Osteocyte (in vitro differentiated cells): ENCODE results near the gene GPS1. TPM values are rescaled to one million over a fixed set of nuclear protein-coding genes. Genes with fewer than 3 reads are reported as not detected.

Source experiments
- DNase-seq: peaks from one replicate; pipeline ENCODE4 v3.0.0; 2021; ENCODE audit warnings: mixed read lengths; ENCODE audit not compliant: unreplicated experiment; ENCODE audit errors: extremely low spot score
- H3K27ac Mint-ChIP-seq: one replicate; pipeline ENCODE4 v1.8.0; 2021; ENCODE audit warnings: mild to moderate bottlenecking, mixed read lengths; ENCODE audit not compliant: unreplicated experiment
- H3K27me3 Mint-ChIP-seq: one replicate; pipeline ENCODE4 v1.8.0; 2021; ENCODE audit warnings: mixed read lengths; ENCODE audit not compliant: unreplicated experiment
- H3K36me3 Mint-ChIP-seq: one replicate; pipeline ENCODE4 v1.8.0; 2021; ENCODE audit warnings: mixed read lengths; ENCODE audit not compliant: unreplicated experiment
- H3K4me1 Mint-ChIP-seq: one replicate; pipeline ENCODE4 v1.8.0; 2021; ENCODE audit warnings: mixed read lengths; ENCODE audit not compliant: unreplicated experiment
- H3K4me3 Mint-ChIP-seq: one replicate; pipeline ENCODE4 v1.8.0; 2021; ENCODE audit warnings: mild to moderate bottlenecking, moderate library complexity, mixed read lengths; ENCODE audit not compliant: unreplicated experiment
- H3K9me3 Mint-ChIP-seq: one replicate; pipeline ENCODE4 v1.8.0; 2021; ENCODE audit warnings: mixed read lengths; ENCODE audit not compliant: unreplicated experiment
- total RNA-seq: library from RNA; stranded (reverse); gene quantifications from 2 replicates; pipeline ENCODE4 v1.2.1, GENCODE V29; 2021
- TF ChIP-seq, protein P1 (sequence below): fragments of 200-600 bp; sonication (generic); IDR thresholded peaks from 2 replicates; pipeline ENCODE4 v1.5.0; 2021; ENCODE audit warnings: antibody characterized with exemption, mild to moderate bottlenecking, moderate library complexity

Gene GPS1
- total RNA-seq, 1 donor from 2014 or later: 108 TPM

DNA sequence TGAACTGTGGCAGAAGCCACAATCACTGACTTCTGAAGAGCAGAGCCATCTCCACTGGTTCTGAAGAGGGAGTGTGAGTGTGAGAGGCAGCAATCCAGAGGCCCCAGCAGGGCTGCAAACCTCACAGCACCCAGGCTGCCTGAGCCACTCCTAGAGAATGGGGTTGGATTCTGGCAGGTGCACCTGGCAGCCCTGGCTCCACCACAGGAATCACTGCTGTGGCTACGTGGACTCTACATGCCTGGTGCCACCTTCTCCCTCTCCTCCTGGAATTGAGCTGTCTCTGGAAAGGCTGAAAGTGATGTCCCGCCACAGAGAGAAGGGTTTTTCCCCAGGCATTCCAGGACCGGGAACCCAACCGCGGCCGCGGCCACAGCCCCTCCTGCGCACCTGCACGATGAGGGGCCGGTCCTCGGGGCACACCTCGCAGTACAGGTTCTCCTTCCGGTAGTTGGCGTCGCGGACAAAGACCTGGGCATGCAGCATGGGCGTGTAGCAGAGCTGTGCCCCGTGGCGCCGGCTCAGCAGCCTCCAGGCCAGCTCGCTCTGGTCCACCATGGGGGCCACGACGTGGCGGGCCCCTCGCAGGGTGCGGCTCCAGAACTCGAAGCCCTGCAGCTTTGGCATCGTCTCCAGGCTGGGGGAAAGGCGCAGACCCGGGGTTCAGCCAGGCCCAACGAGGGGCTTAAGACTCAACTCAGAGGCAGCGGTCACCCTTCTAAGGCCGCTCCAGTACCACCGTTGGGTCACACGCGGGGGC lies 12.9 kb downstream of the GPS1 start:
- Mint-ChIP-seq H3K27ac (no peak overlapping the region), H3K36me3 (peaks cover 5% of the 10 kb centered on the region), H3K4me3 (peak overlapping the region; percentile 63), H3K27me3 (no peaks in the 10 kb centered on the region), H3K9me3 (no peaks in the 10 kb centered on the region), H3K4me1 (peaks cover 7% of the 10 kb centered on the region)
- no peak for DNase-seq
- TF ChIP-seq, protein P1, sequence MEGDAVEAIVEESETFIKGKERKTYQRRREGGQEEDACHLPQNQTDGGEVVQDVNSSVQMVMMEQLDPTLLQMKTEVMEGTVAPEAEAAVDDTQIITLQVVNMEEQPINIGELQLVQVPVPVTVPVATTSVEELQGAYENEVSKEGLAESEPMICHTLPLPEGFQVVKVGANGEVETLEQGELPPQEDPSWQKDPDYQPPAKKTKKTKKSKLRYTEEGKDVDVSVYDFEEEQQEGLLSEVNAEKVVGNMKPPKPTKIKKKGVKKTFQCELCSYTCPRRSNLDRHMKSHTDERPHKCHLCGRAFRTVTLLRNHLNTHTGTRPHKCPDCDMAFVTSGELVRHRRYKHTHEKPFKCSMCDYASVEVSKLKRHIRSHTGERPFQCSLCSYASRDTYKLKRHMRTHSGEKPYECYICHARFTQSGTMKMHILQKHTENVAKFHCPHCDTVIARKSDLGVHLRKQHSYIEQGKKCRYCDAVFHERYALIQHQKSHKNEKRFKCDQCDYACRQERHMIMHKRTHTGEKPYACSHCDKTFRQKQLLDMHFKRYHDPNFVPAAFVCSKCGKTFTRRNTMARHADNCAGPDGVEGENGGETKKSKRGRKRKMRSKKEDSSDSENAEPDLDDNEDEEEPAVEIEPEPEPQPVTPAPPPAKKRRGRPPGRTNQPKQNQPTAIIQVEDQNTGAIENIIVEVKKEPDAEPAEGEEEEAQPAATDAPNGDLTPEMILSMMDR: no peak

DNA sequence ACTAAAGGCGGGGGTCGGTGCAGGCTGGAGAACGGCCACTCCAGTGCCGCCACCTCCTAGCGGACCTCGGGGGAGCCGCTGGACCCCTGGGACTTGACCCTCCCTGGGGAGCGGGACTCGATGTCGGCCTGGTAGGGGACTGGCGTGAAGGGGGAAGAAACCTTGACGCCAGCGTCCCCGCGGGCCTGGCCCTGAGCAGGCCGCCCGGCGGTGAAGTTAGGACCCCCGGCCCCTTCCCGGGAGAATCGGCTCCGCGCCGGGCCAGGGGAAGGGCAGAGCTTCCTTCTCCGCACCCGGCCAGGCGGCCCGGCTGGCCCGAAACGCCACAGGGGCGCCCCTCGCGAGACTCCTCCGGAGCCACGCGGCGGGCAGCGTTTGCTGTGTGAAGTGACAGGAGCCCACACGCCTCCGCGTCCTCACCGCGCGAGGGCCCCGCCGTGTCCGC lies 13.5 kb downstream of the GPS1 start:
- H3K4me1 Mint-ChIP-seq: peaks cover 7% of the 10 kb centered on the region
- DNase-seq: no peak
- H3K36me3 Mint-ChIP-seq: peaks cover 2% of the 10 kb centered on the region
- TF ChIP-seq, protein P1: no peak
- H3K27ac Mint-ChIP-seq: no peak overlapping the region
- H3K9me3 Mint-ChIP-seq: no peaks in the 10 kb centered on the region
- no peaks in the 10 kb centered on the region for H3K27me3 Mint-ChIP-seq
- H3K4me3 Mint-ChIP-seq: peak overlapping the region; percentile 63

DNA sequence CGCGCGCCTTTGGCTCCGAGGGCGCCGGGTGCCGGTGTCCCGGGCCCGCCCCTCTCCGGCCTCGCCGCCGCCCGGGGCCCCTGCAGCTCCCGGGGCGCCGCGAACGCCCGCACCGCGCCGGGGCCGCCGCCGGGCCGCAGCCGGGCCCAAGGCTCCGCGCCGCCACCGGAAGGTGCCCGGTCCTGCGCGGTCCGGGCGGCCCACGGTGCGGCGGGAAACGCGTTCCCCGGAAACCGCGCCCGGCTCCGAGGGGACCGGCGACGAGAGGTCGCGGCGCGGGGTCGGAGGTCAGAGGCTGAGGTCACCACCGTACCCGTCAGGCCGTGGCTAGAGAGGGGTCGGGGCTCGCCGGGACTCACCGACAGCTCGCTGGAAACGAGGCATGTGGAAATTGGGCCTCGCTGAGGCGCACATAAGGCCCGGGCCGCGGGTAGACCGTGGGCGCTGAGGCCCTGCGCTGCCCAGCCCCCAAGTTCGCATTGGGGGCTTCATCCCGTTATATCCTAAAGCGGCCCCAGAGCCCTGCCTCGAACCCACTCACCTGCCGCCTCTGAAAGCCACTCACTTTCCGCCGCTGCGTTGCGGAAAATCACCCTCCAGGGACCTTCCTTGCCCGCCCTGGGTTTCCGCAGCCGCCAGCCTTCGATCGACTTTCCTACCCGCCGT lies 14.1 kb downstream of the GPS1 start, which contains the start of gene DUS1L:
Gene DUS1L, minus strand, starts transcription at position 167 of the 666 bp plus-strand sequence. CDS start 745 bp downstream, outside the sequence.
- TF ChIP-seq, protein P1: no peak
- Mint-ChIP-seq H3K27ac (peak within 1 kb of the TSS; percentile 63), H3K4me1 (peaks cover 7% of the 10 kb centered on the region), H3K36me3 (no peaks in the 10 kb centered on the region), H3K27me3 (no peaks in the 10 kb centered on the region), H3K9me3 (no peaks in the 10 kb centered on the region), H3K4me3 (peak within 1 kb of the TSS; percentile 65)
- DNase-seq: no peak

DNA sequence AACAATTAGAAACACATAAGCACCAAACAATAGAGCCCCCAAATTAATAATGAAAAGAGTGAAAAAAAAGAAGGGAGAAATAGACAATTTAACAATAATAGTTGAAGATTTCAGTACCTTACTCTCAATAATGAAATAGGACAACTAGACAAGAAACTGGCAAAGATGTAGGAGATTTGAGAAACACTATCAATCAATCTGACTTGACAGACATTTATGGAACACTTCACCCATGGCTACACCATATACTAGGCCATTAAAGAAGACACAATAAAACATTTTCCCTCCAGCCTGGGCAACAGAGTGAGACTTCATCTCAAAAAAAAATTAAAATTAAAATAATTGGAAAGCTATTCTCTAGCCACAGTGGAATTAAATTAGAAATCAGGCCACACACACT lies 18.9 kb downstream of the GPS1 start:
- Mint-ChIP-seq H3K9me3 (no peaks in the 10 kb centered on the region), H3K4me3 (no peak overlapping the region)
- no peak for DNase-seq

More for the DNA sequence above, 18.9 kb downstream of the GPS1 start:
- TF ChIP-seq, protein P1: no peak
- Mint-ChIP-seq H3K27me3 (no peaks in the 10 kb centered on the region), H3K36me3 (no peaks in the 10 kb centered on the region), H3K4me1 (no peaks in the 10 kb centered on the region), H3K27ac (no peak overlapping the region)
